Esophagus muscularis mucosa (tissue), 4 donors: ENCODE data around the gene PICALM. TPM values are rescaled to one million over a fixed set of nuclear protein-coding genes. Genes with fewer than 3 reads are reported as not detected.

Source experiments
- DNase-seq: peaks from one replicate; pipeline ENCODE4 v3.0.0-alpha.2; 2017; ENCODE audit errors: extremely low spot score
- H3K27ac ChIP-seq, 4 donors: fragments of 200-600 bp; sonication (generic); replicated peaks in 1 of 4; 1 replicate in 3 of 4; 2 replicates in 1 of 4; pipeline ENCODE4 v1.5.1; 2016 to 2019; ENCODE audit warnings: mild to moderate bottlenecking in 1 of 4
- H3K27me3 ChIP-seq, 4 donors: fragments of 200-600 bp; sonication (generic); one replicate each; pipeline versions ENCODE4 v1.5.1 to v1.6.0; 2016 to 2019
- H3K36me3 ChIP-seq, 4 donors: fragments of 200-600 bp; sonication (generic); one replicate each; pipeline ENCODE4 v1.5.1; 2016 to 2019
- H3K4me1 ChIP-seq, 4 donors: fragments of 200-600 bp; sonication (generic); one replicate each; pipeline ENCODE4 v1.5.1; 2016 to 2019
- H3K4me3 ChIP-seq, 4 donors: fragments of 200-600 bp; sonication (generic); 1 replicate in 2 of 4; 2 replicates in 2 of 4; pipeline ENCODE4 v1.5.1; 2016 to 2019; ENCODE audit warnings: mild to moderate bottlenecking in 4 of 4, moderate library complexity in 1 of 4
- H3K9me3 ChIP-seq, 4 donors: fragments of 200-600 bp; sonication (generic); 1 replicate in 3 of 4; 2 replicates in 1 of 4; pipeline ENCODE4 v1.5.1; 2016 to 2019
- CTCF ChIP-seq, 3 experiments: fragments of 200-600 bp in 2 of 3; fragments of 450-650 bp in 1 of 3; sonication (generic) in 2 of 3; IDR thresholded peaks; one replicate each; pipeline ENCODE4 v1.5.1; 2017 to 2019; ENCODE audit warnings: antibody characterized with exemption in 3 of 3, mild to moderate bottlenecking in 2 of 3, moderate library complexity in 1 of 3
- EP300 ChIP-seq: sonication (generic); formaldehyde crosslinking; IDR thresholded peaks from one replicate; pipeline ENCODE4 v1.6.1; 2017; ENCODE audit warnings: antibody characterized with exemption
- POLR2A ChIP-seq: fragments of 450-650 bp; IDR thresholded peaks from one replicate; pipeline ENCODE4 v1.6.1; 2017; ENCODE audit warnings: antibody characterized with exemption, moderate library complexity, mild to moderate bottlenecking, low read depth
- POLR2AphosphoS5 ChIP-seq, 2 donors: sonication (generic); formaldehyde crosslinking; IDR thresholded peaks; one replicate each; pipeline ENCODE4 v1.6.1; 2017; ENCODE audit warnings: antibody characterized with exemption in 2 of 2
- WGBS: methylation state at CpG from one replicate; pipeline ENCODE4 v1.1.5; 2018; 5-methylcytosine and 5-hydroxymethylcytosine counted together
- intact Hi-C: fragments of 100-400 bp; cut with DNase I; formaldehyde crosslinking; loops from one replicate; pipeline ENCODE4 v1.15.1; 2023
- total RNA-seq, 4 donors: library from RNA; depleted of rRNA; stranded (reverse); fragments of >200 nt; gene quantifications; one replicate each; pipeline versions ENCODE4 v1.1.0 to v1.2.1, GENCODE V29; 2016

PICALM gene
- total RNA-seq, 4 donors from 2014 or later: 228 to 281 (median 266) TPM

- Histone ChIP-seq H3K27ac (no peak overlapping the region), H3K36me3 (peaks cover 4 to 66% (median 42%) of the 10 kb centered on the region in 4 donors), H3K4me1 (peaks cover 0 to 8% (median 3%) of the 10 kb centered on the region in 4 donors), H3K4me3 (no peak overlapping the region), H3K9me3 (no peaks in the 10 kb centered on the region), H3K27me3 (no peaks in the 10 kb centered on the region)
- intact Hi-C loops: no loop called here
- TF ChIP-seq POLR2AphosphoS5 (IDR thresholded peaks at IDR 0.05) (no peak), POLR2A (no peak), CTCF (IDR thresholded peaks at IDR 0.05) (no peak), EP300 (no peak)
- DNase-seq: no peak
- WGBS: 95% methylated on average over 4 of the region's 4 CpGs
Observed at GRCh38 chr11:86015699-86016098, 53.2 kb downstream of the PICALM start.

- TF ChIP-seq EP300: no peak
- no peak for TF ChIP-seq CTCF (IDR thresholded peaks at IDR 0.05)
- TF ChIP-seq POLR2AphosphoS5 (IDR thresholded peaks at IDR 0.05): no peak
- no peak for TF ChIP-seq POLR2A
- WGBS: 54% methylated on average over 2 of the region's 2 CpGs
- peaks cover 12 to 66% (median 46%) of the 10 kb centered on the region in 4 donors for H3K36me3 ChIP-seq
Observed at GRCh38 chr11:86014221-86014620, 54.7 kb downstream of the PICALM start.

GRCh38 chr11:86013713-86014112, 55.2 kb downstream of the PICALM start:
- TF ChIP-seq CTCF (IDR thresholded peaks at IDR 0.05) (no peak), EP300 (no peak), POLR2A (no peak), POLR2AphosphoS5 (IDR thresholded peaks at IDR 0.05) (no peak)
- no peak for DNase-seq
- Histone ChIP-seq H3K9me3 (no peaks in the 10 kb centered on the region), H3K4me1 (peaks cover 0 to 8% (median 3%) of the 10 kb centered on the region in 4 donors), H3K27me3 (no peaks in the 10 kb centered on the region), H3K36me3 (peaks cover 14 to 67% (median 46%) of the 10 kb centered on the region in 4 donors), H3K27ac (no peak overlapping the region), H3K4me3 (no peak overlapping the region)
- intact Hi-C loops: no loop called here

More at GRCh38 chr11:86014221-86014620, 54.7 kb downstream of the PICALM start:
- no peak overlapping the region for H3K4me3 ChIP-seq
- no peaks in the 10 kb centered on the region for H3K9me3 ChIP-seq
- peaks cover 0 to 8% (median 3%) of the 10 kb centered on the region in 4 donors for H3K4me1 ChIP-seq
- H3K27ac ChIP-seq: no peak overlapping the region
- intact Hi-C loops: no loop called here
- H3K27me3 ChIP-seq: no peaks in the 10 kb centered on the region
- no peak for DNase-seq

- no peak overlapping the region for H3K4me3 ChIP-seq
- intact Hi-C loops: no loop called here
- no peaks in the 10 kb centered on the region for H3K9me3 ChIP-seq
- DNase-seq: no peak
- TF ChIP-seq POLR2AphosphoS5 (IDR thresholded peaks at IDR 0.05) (no peak), POLR2A (no peak), EP300 (no peak), CTCF (IDR thresholded peaks at IDR 0.05) (no peak)
- no peaks in the 10 kb centered on the region for H3K27me3 ChIP-seq
- peaks cover 13 to 83% (median 63%) of the 10 kb centered on the region in 4 donors for H3K36me3 ChIP-seq
- peaks cover 0 to 7% (median 3%) of the 10 kb centered on the region in 4 donors for H3K4me1 ChIP-seq
- WGBS: 91% methylated on average over 1 of the region's 1 CpG
- no peak overlapping the region for H3K27ac ChIP-seq
Observed at GRCh38 chr11:86011175-86011574, 57.7 kb downstream of the PICALM start.

- no peaks in the 10 kb centered on the region for H3K27me3 ChIP-seq
- H3K4me1 ChIP-seq: no peaks in the 10 kb centered on the region
- no peak overlapping the region for H3K27ac ChIP-seq
- H3K36me3 ChIP-seq: peaks cover 26 to 99% (median 83%) of the 10 kb centered on the region in 4 donors
- intact Hi-C loops: no loop called here
- no peaks in the 10 kb centered on the region for H3K9me3 ChIP-seq
- WGBS: 69% methylated on average over 2 of the region's 2 CpGs
- H3K4me3 ChIP-seq: no peak overlapping the region
- TF ChIP-seq EP300 (no peak), CTCF (IDR thresholded peaks at IDR 0.05) (no peak), POLR2AphosphoS5 (IDR thresholded peaks at IDR 0.05) (no peak), POLR2A (no peak)
- DNase-seq: no peak
Observed at GRCh38 chr11:86003654-86004053, 65.2 kb downstream of the PICALM start.
